Hippocampal formation (tissue), 2 donors: Measurements from ENCODE around the gene KLHL12.

ENCODE experiments used
- DNase-seq, 2 donors: peaks; one replicate each; lab custom pipeline; 2025; lab: John Stamatoyannopoulos, UW

The KLHL12 gene

DNA sequence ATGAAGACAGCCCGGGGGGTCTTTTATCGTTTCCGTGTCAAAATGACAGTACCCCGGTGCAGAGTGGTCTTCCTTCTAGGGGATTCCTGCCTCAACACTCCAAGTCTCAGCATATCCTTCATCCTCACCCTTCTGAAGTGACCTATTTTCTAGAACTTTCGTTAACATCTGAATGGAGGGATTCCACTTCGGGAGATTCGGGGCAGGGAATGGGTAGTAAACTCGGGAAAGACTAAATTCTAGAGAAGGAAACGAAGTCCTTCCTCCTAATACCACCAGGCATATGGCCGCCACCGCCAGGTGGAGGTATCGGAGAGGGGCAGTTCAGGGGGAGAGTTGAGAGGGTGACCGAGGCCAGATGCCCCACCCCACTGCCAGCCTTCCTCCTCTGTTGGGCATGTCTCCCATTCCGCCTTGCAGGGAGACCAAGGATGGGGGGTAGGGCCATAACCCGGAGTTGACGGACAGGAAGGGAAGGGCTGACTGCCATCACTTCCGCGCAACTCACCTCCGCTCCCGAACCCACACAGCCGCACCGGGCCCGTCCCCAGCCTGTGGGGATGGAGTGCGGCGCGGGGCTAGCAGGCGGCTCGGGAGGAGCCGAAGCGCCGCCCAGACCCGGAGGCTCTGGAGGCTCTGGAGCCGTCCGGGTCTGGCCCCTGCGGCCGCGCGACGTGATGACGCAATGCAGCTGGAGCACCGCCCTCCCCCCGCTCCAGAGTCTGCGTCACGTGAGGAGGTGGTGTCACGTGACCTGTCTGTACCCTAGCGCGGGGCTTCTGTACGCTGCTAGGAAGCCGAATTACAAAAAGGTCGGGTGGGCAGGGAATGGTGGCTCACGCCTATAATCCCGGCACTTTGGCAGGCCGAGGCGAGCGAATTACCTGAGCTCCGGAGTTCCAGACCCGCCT is at the start of gene KLHL12:
Gene KLHL12 (minus strand): TSS at position 654 of the 911 bp plus-strand sequence. CDS start 2,072 bp downstream, outside the sequence.
- peak; percentile 89 to 93 for DNase-seq

GRCh38 chr1:202976633-202977032 is 49.6 kb upstream of the KLHL12 start:
- DNase-seq, result no peak

DNA sequence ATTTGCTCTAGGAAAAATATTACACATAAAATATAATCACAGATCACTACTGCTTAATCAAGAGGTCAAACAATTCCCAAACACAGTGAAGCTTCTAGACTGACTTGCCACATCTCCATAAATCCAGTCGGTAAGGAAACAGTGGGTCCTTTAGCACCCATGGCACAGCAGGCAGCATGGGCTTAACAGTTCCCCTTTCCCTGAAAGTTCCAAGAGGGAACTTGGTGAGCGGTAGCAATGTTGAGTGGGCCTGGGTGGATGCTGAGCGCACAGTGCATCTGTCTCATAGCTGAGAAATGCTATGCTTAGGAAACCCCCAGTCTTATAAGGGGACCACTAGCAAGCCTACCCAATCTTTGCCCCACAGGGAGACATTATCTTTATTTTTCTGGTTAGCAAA is 47.8 kb upstream of the KLHL12 start:
- DNase-seq, result no peak

- DNase-seq, result no peak
These were observed 45.0 kb upstream of the KLHL12 start for GRCh38 chr1:202972046-202972445.

DNA sequence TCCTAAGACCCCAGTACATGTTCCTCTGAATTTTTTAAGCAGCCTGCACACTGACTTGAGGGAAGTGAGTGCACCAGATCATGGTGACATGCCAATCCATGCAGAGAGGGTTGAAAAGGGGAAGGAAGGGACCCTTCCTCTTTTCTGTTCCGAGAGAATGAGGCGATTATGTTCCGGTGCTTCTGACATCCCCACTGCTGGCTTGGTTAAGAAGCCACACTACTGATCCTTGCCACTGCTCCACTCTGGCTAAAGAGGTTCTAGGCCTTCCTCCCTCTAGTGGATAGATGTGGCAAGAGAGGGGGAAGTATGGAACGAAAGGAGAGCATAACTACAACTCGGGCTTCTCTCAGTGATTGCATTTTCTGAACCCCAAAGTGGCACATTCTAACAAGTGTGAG is 41.9 kb upstream of the KLHL12 start:
- DNase-seq, result peak; percentile 41 to 67

DNA sequence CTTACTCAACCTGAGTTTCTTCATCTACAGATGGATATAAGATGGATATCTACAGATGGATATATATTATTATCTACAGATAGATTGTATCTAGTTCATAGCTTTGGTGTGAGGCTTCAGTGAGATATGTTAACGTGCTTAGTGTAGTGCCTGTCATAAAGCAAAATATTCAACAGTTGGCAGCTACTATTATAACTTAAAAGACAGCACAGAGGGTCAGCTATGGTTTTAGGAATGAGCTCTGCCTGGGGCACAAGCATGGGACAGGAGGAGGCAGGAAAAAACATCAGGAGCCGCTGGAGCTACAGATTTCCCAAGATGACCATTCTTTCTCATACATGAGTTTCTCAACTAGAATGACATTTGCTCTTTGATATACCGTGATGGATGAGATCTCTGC is 41.3 kb upstream of the KLHL12 start:
- DNase-seq, result no peak

GRCh38 chr1:202967684-202968281 is 40.7 kb upstream of the KLHL12 start:
- DNase-seq, result peak in 1 of 2 donors; percentile 13

GRCh38 chr1:202966006-202966898 is 39.2 kb upstream of the KLHL12 start:
- no peak for DNase-seq

GRCh38 chr1:202965422-202965821 is 38.4 kb upstream of the KLHL12 start:
- DNase-seq, result no peak

DNA sequence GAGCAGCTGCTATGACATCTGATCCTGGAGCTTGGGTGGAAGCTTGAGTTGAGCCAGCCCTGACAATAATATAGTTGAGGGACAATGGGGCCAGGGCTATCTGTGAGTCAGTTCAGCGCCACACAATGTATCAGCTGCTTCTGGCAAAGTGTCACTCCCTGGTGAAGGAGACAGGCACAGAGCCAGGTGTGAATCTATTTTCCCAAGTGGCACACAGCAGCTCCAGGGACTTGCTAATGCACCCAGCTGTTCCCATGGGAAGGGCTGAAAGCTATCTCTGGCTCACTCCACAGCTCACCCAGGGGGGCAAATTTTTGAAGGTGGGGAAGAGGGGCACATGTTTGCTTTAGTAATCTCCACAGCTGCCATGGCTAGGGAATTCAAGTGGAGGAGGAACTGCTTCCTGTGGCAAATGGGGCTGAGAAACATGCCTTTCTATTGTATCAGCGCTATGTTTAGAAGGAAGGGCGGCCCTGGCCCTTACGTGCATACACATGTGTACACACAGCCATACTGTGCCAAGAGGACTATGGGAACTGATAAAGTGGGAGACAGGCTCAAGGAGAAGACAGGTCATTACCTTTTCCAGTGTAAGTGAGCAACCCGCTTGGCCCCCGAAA is 37.9 kb upstream of the KLHL12 start:
- no peak for DNase-seq

DNA sequence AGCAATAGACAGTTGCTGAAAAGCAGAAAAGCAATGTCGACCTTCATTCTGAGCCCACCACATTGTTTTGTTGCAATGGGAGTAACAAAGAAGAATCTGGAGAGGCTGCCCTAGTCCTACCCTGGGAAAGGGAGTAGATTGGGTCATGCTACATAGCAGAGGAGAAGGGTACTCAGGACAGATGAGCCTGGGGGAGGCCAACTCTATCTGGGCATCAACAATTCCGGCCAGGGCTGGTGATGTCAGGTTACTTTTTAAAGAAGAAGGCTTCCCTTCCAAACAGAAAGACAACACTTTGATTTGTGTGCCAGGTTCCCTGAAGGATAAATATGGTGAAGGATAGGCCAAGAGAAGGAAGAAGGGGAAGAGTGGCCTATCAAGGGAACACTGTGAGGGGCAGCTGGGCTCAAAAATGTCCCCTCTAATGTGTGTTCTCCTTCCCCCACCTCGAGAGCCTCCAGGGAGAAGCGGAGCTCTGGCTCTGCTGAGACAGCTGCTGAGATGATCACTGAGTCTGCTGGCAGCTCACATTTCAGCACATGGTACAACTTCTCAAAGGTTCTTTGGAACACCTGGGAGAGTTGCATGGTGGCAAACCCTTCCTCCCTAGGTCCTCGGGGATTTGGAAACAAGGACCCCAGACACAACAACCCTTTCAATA is 34.3 kb upstream of the KLHL12 start:
- DNase-seq, result no peak

DNA sequence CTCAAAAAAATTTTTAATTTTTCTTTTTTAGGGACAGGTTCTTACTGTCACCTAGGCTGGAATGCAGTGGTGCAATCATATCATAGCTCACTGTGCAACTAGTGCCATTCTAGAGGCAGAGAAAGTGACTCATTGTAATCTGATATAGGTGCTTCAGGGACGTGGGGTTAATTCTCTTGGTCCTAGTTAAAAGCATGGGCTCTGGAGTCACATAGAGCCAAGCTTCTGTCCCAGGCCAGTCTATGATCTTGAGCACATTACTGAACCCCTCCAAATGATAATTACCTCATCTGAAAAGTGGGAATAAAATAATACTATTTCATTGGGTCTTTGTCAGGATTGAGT is 32.2 kb upstream of the KLHL12 start:
- DNase-seq, result no peak

DNA sequence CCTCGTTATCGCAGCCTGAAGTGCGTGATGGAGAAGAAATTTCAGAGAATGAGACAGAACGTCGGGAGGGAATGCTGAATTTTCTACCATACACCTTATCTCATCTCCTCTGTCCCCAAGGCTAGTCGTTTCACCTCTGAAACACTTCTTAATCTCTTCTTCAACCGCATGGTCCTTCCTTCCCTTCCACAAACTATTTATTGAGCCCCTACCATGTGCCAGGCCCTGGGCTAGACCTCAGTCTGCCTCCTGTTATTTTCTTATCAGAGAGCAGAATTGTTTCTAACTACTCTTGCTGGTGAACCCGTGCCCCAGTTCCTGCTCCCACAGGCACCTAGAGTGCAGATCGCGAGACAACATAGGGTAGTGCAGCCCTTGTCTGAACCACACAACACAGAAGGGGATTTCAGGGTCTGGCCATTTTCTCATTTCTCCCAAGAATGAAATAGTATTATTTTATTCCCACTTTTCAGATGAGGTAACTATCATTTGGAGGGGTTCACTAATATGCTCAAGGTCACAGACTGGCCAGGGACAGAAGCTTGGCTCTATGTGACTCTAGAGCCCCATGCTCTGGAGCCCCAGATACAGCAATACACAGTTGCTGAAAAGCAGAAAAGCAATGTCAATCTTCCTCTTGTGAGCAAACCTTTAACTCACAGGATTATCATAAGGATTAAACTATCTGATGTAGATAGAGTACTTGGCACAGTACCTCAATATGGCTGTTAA is 31.7 kb upstream of the KLHL12 start:
- DNase-seq, result no peak

DNA sequence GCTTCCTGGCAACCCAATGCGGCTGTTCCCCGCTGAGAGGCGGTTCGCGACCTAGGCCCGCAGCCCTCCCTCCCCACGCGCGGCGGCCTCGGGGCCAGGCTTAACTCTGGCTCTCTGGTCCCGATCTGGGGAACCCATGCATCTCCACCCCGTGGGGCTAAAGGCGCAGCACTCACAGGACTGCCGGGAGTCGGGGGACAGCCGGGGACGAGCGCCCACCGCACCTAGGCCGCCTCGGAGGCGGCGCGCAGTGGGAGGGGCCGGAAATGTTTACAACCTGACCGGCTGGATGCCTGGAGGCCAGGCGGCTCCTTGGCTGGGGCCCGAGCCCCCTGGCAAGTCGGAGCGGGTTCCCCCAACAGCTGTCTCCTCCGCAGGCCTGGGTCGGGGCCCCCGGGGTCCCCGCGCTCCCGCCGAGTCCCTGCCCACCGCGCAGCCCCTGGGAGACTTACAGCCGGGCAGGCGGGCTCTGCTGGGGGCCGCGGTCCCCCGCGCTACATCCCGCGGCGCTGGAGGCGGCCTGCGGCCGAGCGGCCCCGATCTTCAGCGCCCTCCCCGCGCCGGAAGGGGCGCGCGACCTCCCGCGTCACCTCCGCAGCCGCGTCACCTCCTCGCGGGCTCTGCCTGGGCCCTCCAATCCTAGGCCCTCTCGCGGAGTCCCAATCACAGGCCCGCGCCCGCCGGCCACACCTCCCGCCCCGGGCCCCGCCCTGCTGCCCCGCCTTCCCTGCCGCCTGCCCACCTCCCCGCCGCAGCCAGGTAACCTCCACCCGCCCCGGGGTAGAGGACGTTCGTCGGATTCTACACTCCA is 30.9 kb upstream of the KLHL12 start, which contains the start of gene ADIPOR1:
Gene ADIPOR1 (minus strand): TSS at position 580 of the 811 bp plus-strand sequence. CDS start 7,242 bp downstream, outside the sequence.
- DNase-seq, result peak; percentile 87 to 88

- no peak for DNase-seq
These were observed 29.9 kb upstream of the KLHL12 start for GRCh38 chr1:202956969-202957368.

- DNase-seq, result no peak
These were observed 27.2 kb upstream of the KLHL12 start for GRCh38 chr1:202954057-202954745.

DNA sequence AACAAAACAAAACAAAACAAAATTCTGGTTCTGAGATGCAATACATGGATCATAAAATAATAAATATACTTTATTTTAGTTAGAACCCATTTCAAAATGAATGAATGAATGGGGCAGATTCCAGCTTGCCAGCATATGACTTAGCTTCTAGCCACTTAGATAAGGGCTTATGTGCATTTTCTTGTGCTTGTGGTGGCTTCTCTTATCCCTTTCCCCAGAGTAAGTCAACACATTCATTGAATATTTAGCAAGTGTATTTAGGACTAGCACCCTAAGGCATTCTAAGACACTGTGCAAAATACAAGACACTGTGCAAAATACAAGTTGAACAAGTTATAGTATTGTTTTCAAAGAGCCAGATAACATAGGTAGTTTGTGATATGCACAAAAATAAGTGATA is 26.4 kb upstream of the KLHL12 start:
- DNase-seq, result no peak

DNA sequence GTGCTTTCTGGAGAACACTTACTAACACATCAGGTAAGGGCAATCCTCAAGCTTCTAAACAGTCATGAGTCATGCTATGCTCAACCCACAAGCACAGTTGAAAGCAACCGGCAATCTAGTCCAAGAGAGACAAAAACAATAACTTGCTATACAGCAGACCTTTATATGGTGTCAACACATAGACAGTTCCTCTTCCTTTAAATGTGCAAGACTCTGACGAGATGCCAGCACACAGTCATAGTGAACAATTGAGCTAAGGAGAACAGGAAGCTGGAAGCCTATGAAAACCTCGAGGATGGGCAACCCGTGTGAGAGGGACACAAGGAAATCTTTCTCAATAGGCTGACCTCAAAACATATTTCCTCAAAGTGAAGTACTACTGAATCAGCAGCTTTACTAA is 25.8 kb upstream of the KLHL12 start:
- no peak for DNase-seq

- no peak for DNase-seq
These were observed 25.1 kb upstream of the KLHL12 start for GRCh38 chr1:202952099-202952498.
